PC-3 (cell line): ENCODE results near the gene DOK5. TPM values are rescaled to one million over a fixed set of nuclear protein-coding genes. Genes with fewer than 3 reads are reported as not detected.
A peak's percentile ranks its signal among the peaks of the same experiment; 100 is the strongest.

Experiments
- ATAC-seq: fragments of 200-7000 bp; cut with Tn5 transposase; 2 replicates; pipeline ENCODE4 v1.9.1; 2020; ENCODE audit warnings: mild to moderate bottlenecking, moderate library complexity
- BruUV-seq: library from RNA; stranded (reverse); fragments of 400-500 nt; replicated peaks from 2 replicates; lab custom pipeline; 2021; lab: Mats Ljungman, UMichigan
- CTCF ChIA-PET: fragments of 300-600 bp; sonication (Branson Sonifier 250); formaldehyde crosslinking; loops from one replicate; lab custom pipeline; 2022; ENCODE audit warnings: antibody characterized with exemption; lab: Charles Lee
- POLR2A ChIA-PET: fragments of 300-600 bp; sonication (Branson Sonifier 250); formaldehyde crosslinking; loops from one replicate; lab custom pipeline; 2022; ENCODE audit warnings: antibody characterized with exemption; ENCODE audit not compliant: unreplicated experiment; lab: Charles Lee
- DNase-seq: peaks from one replicate; pipeline ENCODE4 v3.0.0-alpha.2; 2015
- H2AFZ ChIP-seq: fragments of 300-600 bp; sonication (generic); 2 replicates; pipeline ENCODE4 v1.6.0; 2016; ENCODE audit warnings: antibody characterized with exemption, low read length
- H3F3A ChIP-seq: fragments of 300-600 bp; sonication (generic); one replicate; pipeline ENCODE4 v1.6.0; 2017; ENCODE audit warnings: antibody characterized with exemption, low read length, control low read depth, mild to moderate bottlenecking; ENCODE audit not compliant: unreplicated experiment
- H3K27ac ChIP-seq: fragments of 300-600 bp; sonication (generic); 2 replicates; pipeline ENCODE4 v1.5.1; 2016; ENCODE audit warnings: mild to moderate bottlenecking, low read length
- H3K27me3 ChIP-seq: fragments of 300-600 bp; sonication (generic); 2 replicates; pipeline ENCODE4 v1.6.1; 2016; ENCODE audit warnings: low read length, mixed read lengths
- H3K36me3 ChIP-seq: fragments of 300-600 bp; sonication (generic); 2 replicates; pipeline ENCODE4 v1.6.1; 2016; ENCODE audit warnings: low read depth, mixed run types, low read length, mixed read lengths
- H3K4me1 ChIP-seq: fragments of 300-600 bp; sonication (generic); 2 replicates; pipeline ENCODE4 v1.5.1; 2016; ENCODE audit warnings: low read length; ENCODE audit not compliant: insufficient read depth
- H3K4me2 ChIP-seq: fragments of 300-600 bp; sonication (generic); 2 replicates; pipeline ENCODE4 v1.6.0; 2016; ENCODE audit warnings: low read length
- H3K4me3 ChIP-seq: fragments of 300-600 bp; sonication (generic); 2 replicates; pipeline ENCODE4 v1.5.1; 2016; ENCODE audit warnings: mild to moderate bottlenecking, low read length, mixed read lengths
- H3K79me2 ChIP-seq: fragments of 300-600 bp; sonication (generic); 2 replicates; pipeline ENCODE4 v1.6.1; 2017; ENCODE audit warnings: low read length, mixed read lengths
- H3K9ac ChIP-seq: fragments of 300-600 bp; sonication (generic); 2 replicates; pipeline ENCODE4 v1.6.0; 2016; ENCODE audit warnings: mild to moderate bottlenecking, low read length
- H3K9me2 ChIP-seq: fragments of 300-600 bp; sonication (generic); replicated peaks from 2 replicates; pipeline ENCODE4 v1.6.1; 2016; ENCODE audit warnings: mixed run types, low read length, mixed read lengths
- H3K9me3 ChIP-seq: fragments of 300-600 bp; sonication (generic); 2 replicates; pipeline ENCODE4 v1.6.1; 2016; ENCODE audit warnings: low read length, mixed read lengths
- H4K20me1 ChIP-seq: fragments of 300-600 bp; sonication (generic); 2 replicates; pipeline ENCODE4 v1.6.1; 2016; ENCODE audit warnings: low read length, mixed read lengths
- CTCF ChIP-seq: fragments of 300-600 bp; sonication (generic); conservative IDR thresholded peaks from 2 replicates; pipeline ENCODE4 v1.5.1; 2017; ENCODE audit warnings: antibody characterized with exemption, low read depth, mild to moderate bottlenecking, low read length
- EZH2 ChIP-seq: fragments of 300-600 bp; sonication (generic); IDR thresholded peaks from one replicate; pipeline ENCODE4 v1.6.1; 2017; ENCODE audit warnings: antibody characterized with exemption, mild to moderate bottlenecking, low read length; ENCODE audit not compliant: unreplicated experiment
- EZH2phosphoT487 ChIP-seq: fragments of 300-600 bp; sonication (generic); IDR thresholded peaks from 2 replicates; pipeline ENCODE4 v1.6.1; 2018; ENCODE audit warnings: mild to moderate bottlenecking, antibody characterized with exemption, low read length, borderline replicate concordance
- intact Hi-C: fragments of 100-400 bp; cut with micrococcal nuclease; formaldehyde crosslinking; loops from 2 replicates; pipeline ENCODE4 v1.9.0; 2023
- total RNA-seq: library from RNA; depleted of rRNA; stranded (reverse); fragments of >200 nt; gene quantifications from 2 replicates; pipeline ENCODE4 v1.2.3, GENCODE V29; 2014

DOK5 gene
- total RNA-seq, 1 experiment from 2014 or later = not detected

- Histone ChIP-seq H3K4me1 (0 out of 2 replicates have a peak, but pooled peaks cover 5% of the 10 kb centered on the region), H3K27ac (no peak overlapping the region), H3K4me3 (no peak overlapping the region), H3K9ac (no peak overlapping the region), H2AFZ (no peak overlapping the region), H3K36me3 (no peaks in the 10 kb centered on the region), H4K20me1 (no peaks in the 10 kb centered on the region), H3K27me3 (peaks cover 21% of the 10 kb centered on the region), H3K4me2 (no peak overlapping the region), H3K9me3 (no peaks in the 10 kb centered on the region), H3K79me2 (no peaks in the 10 kb centered on the region), H3K9me2 (no peaks in the 10 kb centered on the region), H3F3A (no peaks in the 10 kb centered on the region)
- ATAC-seq (no peak), DNase-seq (peak; percentile 38)
- intact Hi-C loops = no loop called here
- TF ChIP-seq CTCF (no peak), EZH2phosphoT487 (no peak), EZH2 (no peak)
- ChIA-PET CTCF (no interaction called here), POLR2A (no interaction called here)
- no TSS peak for BruUV-seq
These were observed 26.8 kb downstream of the DOK5 start for GRCh38 chr20:54502179-54502578.

- CTCF ChIA-PET = no interaction called here
These were observed 31.2 kb downstream of the DOK5 start for GRCh38 chr20:54506643-54507042.

More at GRCh38 chr20:54506643-54507042, 31.2 kb downstream of the DOK5 start:
- H3K9me2 ChIP-seq = no peaks in the 10 kb centered on the region
- ATAC-seq (no peak), DNase-seq (no peak)
- TF ChIP-seq EZH2phosphoT487 (no peak), CTCF (no peak), EZH2 (no peak)
- H3K9ac ChIP-seq = no peak overlapping the region
- H3K79me2 ChIP-seq = no peaks in the 10 kb centered on the region
- no TSS peak for BruUV-seq
- H2AFZ ChIP-seq = no peak overlapping the region
- H3K4me2 ChIP-seq = no peak overlapping the region
- no peak overlapping the region for H3K27ac ChIP-seq
- 0 out of 2 replicates have a peak, but pooled peaks cover 3% of the 10 kb centered on the region for H3K4me1 ChIP-seq
- no peak overlapping the region for H3K4me3 ChIP-seq
- POLR2A ChIA-PET = no interaction called here
- H3K9me3 ChIP-seq = no peaks in the 10 kb centered on the region
- peaks cover 7% of the 10 kb centered on the region for H3K27me3 ChIP-seq
- no peaks in the 10 kb centered on the region for H4K20me1 ChIP-seq
- intact Hi-C loops = no loop called here
- no peaks in the 10 kb centered on the region for H3F3A ChIP-seq
- H3K36me3 ChIP-seq = no peaks in the 10 kb centered on the region
